NK-92 (cell line): Measurements from ENCODE around the gene OR10K1.

ENCODE experiments used
- DNase-seq: peaks from one replicate; lab custom pipeline; 2025; ENCODE audit not compliant: unreplicated experiment; lab: John Stamatoyannopoulos, UW

Gene OR10K1

DNA sequence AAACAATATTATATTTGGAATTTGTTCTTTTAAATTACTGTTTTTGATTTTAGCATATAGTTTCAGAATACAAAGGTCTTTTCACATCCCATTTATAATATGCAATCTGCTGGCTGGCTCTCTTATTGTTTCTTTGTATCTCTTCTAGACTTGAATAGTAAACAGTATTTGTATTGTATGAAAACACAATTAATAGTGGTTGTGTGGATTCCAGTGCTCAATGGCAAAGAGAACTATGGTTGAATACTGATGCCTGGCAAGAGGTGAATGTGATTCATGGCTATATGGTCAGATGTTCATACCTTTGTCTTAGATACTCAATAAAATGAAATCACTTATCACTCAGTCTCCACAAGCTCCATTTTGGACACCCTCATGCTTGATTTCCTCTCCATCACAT lies 55.3 kb downstream of the OR10K1 start:
- no peak for DNase-seq
